HCT116 (cell line): ENCODE data around the gene ZFYVE16. TPM values are rescaled to one million over a fixed set of nuclear protein-coding genes. Genes with fewer than 3 reads are reported as not detected.

Source experiments
- ATAC-seq: fragments of 200-7000 bp; cut with Tn5 transposase; 2 replicates; pipeline ENCODE4 v1.9.1; 2020; ENCODE audit warnings: mild to moderate bottlenecking, moderate library complexity
- BruUV-seq: library from RNA; stranded (reverse); fragments of 400-500 nt; replicated peaks from 2 replicates; lab custom pipeline; 2021; lab: Mats Ljungman, UMichigan
- CTCF ChIA-PET: fragments of 300-600 bp; sonication (Branson Sonifier 250); formaldehyde crosslinking; loops from one replicate; lab custom pipeline; 2021; ENCODE audit warnings: antibody characterized with exemption; lab: Charles Lee
- POLR2A ChIA-PET: fragments of 300-600, 350-600 bp; sonication (Branson Sonifier 250); formaldehyde crosslinking; loops from one replicate; lab custom pipeline; 2021; ENCODE audit warnings: antibody characterized with exemption; lab: Charles Lee
- RAD21 ChIA-PET, 2 experiments: fragments of 300-600 bp; sonication (Branson Sonifier 250); formaldehyde crosslinking; loops; one replicate each; lab custom pipeline; 2023; ENCODE audit warnings: low total read pairs in 2 of 2; ENCODE audit not compliant: uncharacterized antibody in 2 of 2, unreplicated experiment in 2 of 2, low non-redundant PET in 1 of 2; lab: Charles Lee
- DNase-seq: peaks from one replicate; pipeline ENCODE4 v3.0.0-alpha.2; 2010; ENCODE audit warnings: low read depth, low spot score
- H2AFZ ChIP-seq: fragments of 200-600 bp; shearing (Covaris generic), sonication (generic); 2 replicates; pipeline ENCODE4 v1.6.1; 2017; ENCODE audit warnings: low read depth, mixed run types, mixed read lengths, antibody characterized with exemption, low read length; ENCODE audit not compliant: poor library complexity, severe bottlenecking
- H3K27ac ChIP-seq: 2 replicates; pipeline ENCODE4 v1.5.1; 2012; ENCODE audit warnings: low read depth, low read length
- H3K27me3 ChIP-seq: fragments of 200-600 bp; sonication (generic); 2 replicates; pipeline ENCODE4 v1.6.1; 2016; ENCODE audit warnings: mixed run types, low read length, mixed read lengths; ENCODE audit not compliant: insufficient read depth
- H3K36me3 ChIP-seq, 2 experiments: fragments of 200-500 bp in 1 of 2; fragments of 200-600 bp in 1 of 2; sonication (Bioruptor generic) in 1 of 2; sonication (generic) in 1 of 2; 2 replicates each; pipeline versions ENCODE4 v1.5.1 to v1.6.1; 2014 to 2016; ENCODE audit warnings: low read length in 2 of 2, inconsistent platforms in 1 of 2, mixed read lengths in 1 of 2, mixed run types in 1 of 2; ENCODE audit not compliant: insufficient read depth in 2 of 2, control insufficient read depth in 1 of 2
- H3K4me1 ChIP-seq, 2 experiments: fragments of 200-600 bp in 1 of 2; sonication (generic) in 1 of 2; 2 replicates each; pipeline versions ENCODE4 v1.5.1 to v1.6.1; 2012 to 2017; ENCODE audit warnings: low read length in 2 of 2, inconsistent platforms in 1 of 2, mild to moderate bottlenecking in 1 of 2, mixed read lengths in 1 of 2, mixed run types in 1 of 2, moderate library complexity in 1 of 2; ENCODE audit not compliant: insufficient read depth in 2 of 2, control insufficient read depth in 1 of 2
- H3K4me2 ChIP-seq: fragments of 200-600 bp; sonication (generic); 2 replicates; pipeline ENCODE4 v1.6.1; 2017; ENCODE audit warnings: mixed run types, low read length, mixed read lengths
- H3K4me3 ChIP-seq, 2 experiments: fragments of 200-600 bp in 1 of 2; sonication (generic) in 1 of 2; replicated peaks in 1 of 2; 2 replicates each; pipeline ENCODE4 v1.5.1; 2011 to 2016; ENCODE audit warnings: low read length in 2 of 2, control low read depth in 1 of 2, low read depth in 1 of 2, mild to moderate bottlenecking in 1 of 2, mixed read lengths in 1 of 2, mixed run types in 1 of 2
- H3K79me2 ChIP-seq: fragments of 200-600 bp; sonication (generic); 2 replicates; pipeline ENCODE4 v1.6.1; 2017; ENCODE audit warnings: mild to moderate bottlenecking, mixed run types, low read length, moderate library complexity, mixed read lengths; ENCODE audit not compliant: insufficient read depth
- H3K9ac ChIP-seq: fragments of 200-600 bp; sonication (generic); 2 replicates; pipeline ENCODE4 v1.6.1; 2016; ENCODE audit warnings: low read length, mixed read lengths
- H3K9me2 ChIP-seq: fragments of 200-600 bp; sonication (generic), shearing (Covaris generic); 2 replicates; pipeline ENCODE4 v1.6.1; 2017; ENCODE audit warnings: mixed run types, mild to moderate bottlenecking, moderate library complexity; ENCODE audit not compliant: insufficient read depth
- H3K9me3 ChIP-seq, 2 experiments: fragments of 200-500 bp in 1 of 2; fragments of 200-600 bp in 1 of 2; sonication (Bioruptor generic) in 1 of 2; sonication (generic) in 1 of 2; 2 replicates each; pipeline ENCODE4 v1.6.1; 2014 to 2017; ENCODE audit warnings: low read length in 2 of 2, mixed read lengths in 2 of 2, inconsistent platforms in 1 of 2, low read depth in 1 of 2, mild to moderate bottlenecking in 1 of 2, mixed run types in 1 of 2, moderate library complexity in 1 of 2; ENCODE audit not compliant: control insufficient read depth in 1 of 2, insufficient read depth in 1 of 2
- H4K20me1 ChIP-seq: fragments of 200-600 bp; sonication (generic), shearing (Covaris generic); 2 replicates; pipeline ENCODE4 v1.6.1; 2017; ENCODE audit warnings: mixed run types, mild to moderate bottlenecking, moderate library complexity; ENCODE audit not compliant: insufficient read depth
- CBX3 ChIP-seq: IDR thresholded peaks from 2 replicates; pipeline ENCODE4 v1.6.1; 2012; ENCODE audit warnings: low read depth
- CTCF ChIP-seq, 3 experiments: fragments of 200-600 bp in 1 of 3; sonication (generic) in 1 of 3; IDR thresholded peaks in 2 of 3; conservative IDR thresholded peaks in 1 of 3; 2 replicates each; pipeline ENCODE4 v1.5.1; 2012 to 2017; ENCODE audit warnings: low read depth in 2 of 3, low read length in 2 of 3, antibody characterized with exemption in 1 of 3, borderline replicate concordance in 1 of 3, control low read depth in 1 of 3, mild to moderate bottlenecking in 1 of 3, mixed read lengths in 1 of 3, mixed run types in 1 of 3, moderate library complexity in 1 of 3; ENCODE audit not compliant: insufficient read depth in 1 of 3
- EZH2phosphoT487 ChIP-seq: fragments of 200-600 bp; IDR thresholded peaks from 2 replicates; pipeline ENCODE4 v1.6.1; 2018; ENCODE audit warnings: antibody characterized with exemption, borderline replicate concordance
- FOSL1 ChIP-seq: IDR thresholded peaks from 2 replicates; pipeline ENCODE4 v1.6.1; 2012; ENCODE audit warnings: low read depth
- SIN3A ChIP-seq: IDR thresholded peaks from 2 replicates; pipeline ENCODE4 v1.6.1; 2012; ENCODE audit warnings: low read depth
- SP1 ChIP-seq: IDR thresholded peaks from 2 replicates; pipeline ENCODE4 v1.6.1; 2012; ENCODE audit warnings: low read depth
- SRF ChIP-seq: IDR thresholded peaks from 2 replicates; pipeline ENCODE4 v1.6.1; 2012; ENCODE audit warnings: low read depth
- TCF7L2 ChIP-seq: IDR thresholded peaks from 2 replicates; pipeline ENCODE4 v1.7.0; 2011; ENCODE audit warnings: borderline replicate concordance, inconsistent platforms; ENCODE audit not compliant: insufficient read depth, insufficient read length; ENCODE audit errors: extremely low read depth
- YY1 ChIP-seq: IDR thresholded peaks from 2 replicates; pipeline ENCODE4 v1.6.1; 2011; ENCODE audit warnings: low read length, low read depth, moderate library complexity, mild to moderate bottlenecking; ENCODE audit not compliant: insufficient replicate concordance; ENCODE audit errors: extremely low read depth
- ZFX ChIP-seq: fragments of 450-650 bp; IDR thresholded peaks from 2 replicates; pipeline ENCODE4 v1.6.1; 2017
- ZNF274 ChIP-seq: fragments of 200-500 bp; sonication (Bioruptor generic); IDR thresholded peaks from 2 replicates; pipeline ENCODE4 v1.6.1; 2014; ENCODE audit warnings: mild to moderate bottlenecking, low read depth, low read length, inconsistent platforms
- intact Hi-C: fragments of 100-400 bp; cut with micrococcal nuclease; formaldehyde crosslinking; loops from 2 replicates; pipeline ENCODE4 v1.10.0; 2022
- total RNA-seq: library from RNA; stranded (reverse); gene quantifications from one replicate; pipeline ENCODE4 v1.2.1, GENCODE V29; 2021; ENCODE audit not compliant: unreplicated experiment

The ZFYVE16 gene
- total RNA-seq, 1 experiment from 2014 or later = 24.2 TPM

- BruUV-seq = no TSS peak
- intact Hi-C loops = no loop called here
- no peaks in the 10 kb centered on the region; a peak in 1 of 4 replicates for H3K9me3 ChIP-seq
- no peak overlapping the region for H3K9ac ChIP-seq
- no peaks in the 10 kb centered on the region; a peak in 1 of 4 replicates for H3K4me1 ChIP-seq
- TF ChIP-seq TCF7L2 = no peak
- TF ChIP-seq FOSL1 = no peak
- no peak for TF ChIP-seq EZH2phosphoT487
- TF ChIP-seq SRF = no peak
- TF ChIP-seq CBX3 = no peak
- no peak for TF ChIP-seq SIN3A
- TF ChIP-seq CTCF (IDR thresholded peaks at IDR 0.05 in 2 of 3, conservative IDR thresholded peaks at IDR 0.05 in 1 of 3; ENCODE audit: borderline replicate concordance in 1 of 3, insufficient read depth in 1 of 3, low read depth in 2 of 3, low read length in 2 of 3) = no peak
- no peak for TF ChIP-seq ZNF274
- H3K36me3 ChIP-seq = no peaks in the 10 kb centered on the region
- ChIA-PET RAD21 (no interaction called here), POLR2A (no interaction called here), CTCF (no interaction called here)
- H3K4me3 ChIP-seq = no peak overlapping the region
- H3K27ac ChIP-seq = no peak overlapping the region
- H2AFZ ChIP-seq = no peak overlapping the region
- H4K20me1 ChIP-seq = no peaks in the 10 kb centered on the region
- H3K9me2 ChIP-seq = no peaks in the 10 kb centered on the region
- ATAC-seq (no peak), DNase-seq (no peak)
- H3K79me2 ChIP-seq = no peaks in the 10 kb centered on the region
- H3K4me2 ChIP-seq = no peak overlapping the region
- no peaks in the 10 kb centered on the region for H3K27me3 ChIP-seq
These were observed 88.0 kb downstream of the ZFYVE16 start for GRCh38 chr5:80495891-80496290.

GRCh38 chr5:80502800-80503199 is 94.9 kb downstream of the ZFYVE16 start:
- ChIA-PET POLR2A (no interaction called here), RAD21 (no interaction called here), CTCF (interaction anchor here (1.1 kb wide), 1 partner anchor 169 kb away, joined by 3 read pairs; no protein-coding TSS in a partner anchor)
- H3K79me2 ChIP-seq = no peaks in the 10 kb centered on the region
- no peak overlapping the region for H3K4me2 ChIP-seq
- no peak overlapping the region for H3K9ac ChIP-seq
- BruUV-seq = no TSS peak
- no peak for ATAC-seq
- H3K27me3 ChIP-seq = no peaks in the 10 kb centered on the region
- no peak overlapping the region for H3K27ac ChIP-seq
- H3K9me2 ChIP-seq = no peaks in the 10 kb centered on the region
- intact Hi-C loops = no loop called here
- no peak overlapping the region for H2AFZ ChIP-seq
- H3K36me3 ChIP-seq = no peaks in the 10 kb centered on the region
- no peaks in the 10 kb centered on the region for H3K9me3 ChIP-seq
- H3K4me3 ChIP-seq = no peak overlapping the region
- no peaks in the 10 kb centered on the region for H4K20me1 ChIP-seq
- no peaks in the 10 kb centered on the region for H3K4me1 ChIP-seq
- no peak for DNase-seq
- TF ChIP-seq ZFX = no peak
- no peak for TF ChIP-seq TCF7L2
- TF ChIP-seq YY1 = no peak
- TF ChIP-seq SRF = no peak
- TF ChIP-seq SP1 = no peak
